Left lung (tissue), 10 donors: Measurements from ENCODE around the gene NUS1. TPM values are rescaled to one million over a fixed set of nuclear protein-coding genes. Genes with fewer than 3 reads are reported as not detected.
"Not testable (repeated sequence)": the region's sequence is repeated elsewhere in the genome, so short reads cannot be mapped to it uniquely, and the experiment has no call there.

Source experiments
- ATAC-seq: fragments of 200-7000 bp; cut with Tn5 transposase; one replicate; pipeline ENCODE4 v1.9.1; 2020; ENCODE audit warnings: moderate library complexity
- DNase-seq, 4 donors: peaks; one replicate each; pipeline ENCODE4 v3.0.0-alpha.2; 2013 to 2020
- H3K27ac ChIP-seq, 2 donors: fragments of 200-600 bp; sonication (generic) in 1 of 2; one replicate each; pipeline versions ENCODE4 v1.5.0 to v1.8.0; 2020 to 2021
- H3K27me3 ChIP-seq, 2 donors: fragments of 200-600 bp; sonication (generic) in 1 of 2; one replicate each; pipeline versions ENCODE4 v1.5.0 to v1.8.0; 2020 to 2021
- H3K36me3 ChIP-seq, 2 donors: fragments of 200-600 bp; sonication (generic) in 1 of 2; one replicate each; pipeline versions ENCODE4 v1.5.0 to v1.8.0; 2020 to 2021
- H3K4me1 ChIP-seq, 2 donors: fragments of 200-600 bp; one replicate each; pipeline ENCODE4 v1.8.0; 2021
- H3K4me3 ChIP-seq, 2 donors: fragments of 200-600 bp; sonication (generic) in 1 of 2; one replicate each; pipeline versions ENCODE4 v1.5.0 to v1.8.0; 2020 to 2021; ENCODE audit warnings: mild to moderate bottlenecking in 1 of 2
- H3K9me3 ChIP-seq, 2 donors: fragments of 200-600 bp; sonication (generic) in 1 of 2; one replicate each; pipeline versions ENCODE4 v1.5.0 to v1.8.0; 2020 to 2021
- CTCF ChIP-seq, 2 donors: fragments of 200-600 bp; sonication (generic) in 1 of 2; IDR thresholded peaks; one replicate each; pipeline versions ENCODE4 v1.5.0 to v1.8.0; 2021; ENCODE audit warnings: antibody characterized with exemption in 2 of 2
- intact Hi-C, 2 donors: fragments of 100-400 bp; cut with DNase I; formaldehyde crosslinking; loops; one replicate each; pipeline versions ENCODE4 v1.11.2 to v1.14.2; 2022
- polyA plus RNA-seq, 6 donors: library from polyadenylated mRNA; unstranded; fragments of 120-200 nt; gene quantifications; one replicate each; pipeline ENCODE4 v1.2.1, GENCODE V29; 2013; ENCODE audit not compliant: insufficient read length in 6 of 6
- total RNA-seq, 2 donors: library from RNA; stranded (reverse); fragmentation: NEBNext Ultra II Directional; extraction: Animal tissue kit (Norgen Biotek cat#: 25700); gene quantifications; one replicate each; pipeline ENCODE4 v1.2.1, GENCODE V29; 2021
- donor health status: DM: no; HTN: yes; CAD: no.
- donor health status: DM: no; HTN: no; CAD: no.

Gene NUS1
- total and polyA plus RNA-seq, 8 donors, result 30.2 to 47.3 (median 41.2) TPM

- Histone ChIP-seq H3K4me3 (no peak overlapping the region), H3K9me3 (peaks cover 0 to 16% of the 10 kb centered on the region in 2 donors), H3K27me3 (no peaks in the 10 kb centered on the region), H3K36me3 (no peaks in the 10 kb centered on the region), H3K4me1 (no peaks in the 10 kb centered on the region), H3K27ac (no peak overlapping the region)
- ATAC-seq, result no peak
- intact Hi-C loops, result no loop called here
- DNase-seq, result no peak
- TF ChIP-seq CTCF (IDR thresholded peaks at IDR 0.05), result no peak
Observed at GRCh38 chr6:117739869-117740268, 64.6 kb downstream of the NUS1 start.

- no peak for ATAC-seq
- H3K27me3 ChIP-seq, result no peaks in the 10 kb centered on the region
- no peaks in the 10 kb centered on the region for H3K4me1 ChIP-seq
- H3K27ac ChIP-seq, result no peak overlapping the region
- intact Hi-C loops, result no loop called here
- DNase-seq, result no peak
- no peaks in the 10 kb centered on the region for H3K36me3 ChIP-seq
- no peak overlapping the region for H3K4me3 ChIP-seq
- H3K9me3 ChIP-seq, result peaks cover 0 to 14% of the 10 kb centered on the region in 2 donors
- no peak for TF ChIP-seq CTCF (IDR thresholded peaks at IDR 0.05)
Observed at GRCh38 chr6:117740605-117741004, 65.3 kb downstream of the NUS1 start.

- DNase-seq, intact Hi-C loops, H3K4me1 ChIP-seq, H3K36me3 ChIP-seq, H3K4me3 ChIP-seq, ATAC-seq, H3K27me3 ChIP-seq, H3K27ac ChIP-seq: not testable (repeated sequence)
- H3K9me3 ChIP-seq, result peaks cover 0 to 34% of the 10 kb centered on the region in 2 donors
Observed at GRCh38 chr6:117750675-117751074, 75.4 kb downstream of the NUS1 start.

Other genes starting within 250 kb of the NUS1 start
- gene ROS1, start 249.5 kb upstream of the NUS1 start, total RNA-seq, result 100 to 1,000 TPM in 1 of 2 donors, 10 to 100 TPM in 1; 80.2 to 305 TPM
- gene ROS1, start 249.5 kb upstream of the NUS1 start, polyA plus RNA-seq, result 10 to 100 TPM; 21.2 to 97.5 (median 29.6) TPM
- gene DCBLD1, start 192.8 kb upstream of the NUS1 start, total RNA-seq, result 10 to 100 TPM; 20.8 to 55.8 TPM
- 10 to 100 TPM; 28.2 to 49.3 (median 35.8) TPM for gene DCBLD1, start 192.8 kb upstream of the NUS1 start, polyA plus RNA-seq
- 10 to 100 TPM; 19.1 to 32.1 TPM for gene GOPC, start 73.0 kb upstream of the NUS1 start, total RNA-seq
- 10 to 100 TPM; 69.7 to 85.7 (median 78.6) TPM for gene GOPC, start 73.0 kb upstream of the NUS1 start, polyA plus RNA-seq
- gene SLC35F1, start 231.8 kb downstream of the NUS1 start, total RNA-seq, result under 1 TPM; 0.18 to 0.20 TPM
- gene SLC35F1, start 231.8 kb downstream of the NUS1 start, polyA plus RNA-seq, result 1 to 10 TPM; 3.0 to 4.0 (median 3.6) TPM